CD4-positive, alpha-beta T cell treated with Interleukin-15 for 1 hour (primary cell): ENCODE data around the gene MAD1L1.
A peak's percentile ranks its signal among the peaks of the same experiment; 100 is the strongest.

Source experiments
- DNase-seq: peaks from one replicate; pipeline ENCODE4 v3.0.0-alpha.2; 2020

MAD1L1 gene

DNA sequence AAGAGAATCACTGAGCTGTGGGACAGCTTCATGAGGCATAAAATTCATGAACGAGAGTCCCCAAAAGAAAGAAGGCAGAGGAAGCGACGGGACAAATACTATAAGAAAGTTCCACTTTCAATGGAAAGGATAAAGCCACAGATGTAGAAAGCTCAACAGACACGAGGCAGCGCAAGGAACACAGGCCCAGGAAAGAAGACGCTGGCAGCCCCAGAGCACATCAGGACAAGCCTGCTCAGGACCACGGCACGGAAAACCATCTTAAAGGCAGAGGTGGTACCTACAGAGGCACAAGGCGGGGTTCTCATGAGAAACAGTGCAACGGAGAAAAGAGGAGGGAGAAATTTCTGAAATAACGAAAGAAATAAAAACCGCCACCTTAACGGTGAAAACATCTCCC lies 273.4 kb downstream of the MAD1L1 start:
- no peak for DNase-seq

DNA sequence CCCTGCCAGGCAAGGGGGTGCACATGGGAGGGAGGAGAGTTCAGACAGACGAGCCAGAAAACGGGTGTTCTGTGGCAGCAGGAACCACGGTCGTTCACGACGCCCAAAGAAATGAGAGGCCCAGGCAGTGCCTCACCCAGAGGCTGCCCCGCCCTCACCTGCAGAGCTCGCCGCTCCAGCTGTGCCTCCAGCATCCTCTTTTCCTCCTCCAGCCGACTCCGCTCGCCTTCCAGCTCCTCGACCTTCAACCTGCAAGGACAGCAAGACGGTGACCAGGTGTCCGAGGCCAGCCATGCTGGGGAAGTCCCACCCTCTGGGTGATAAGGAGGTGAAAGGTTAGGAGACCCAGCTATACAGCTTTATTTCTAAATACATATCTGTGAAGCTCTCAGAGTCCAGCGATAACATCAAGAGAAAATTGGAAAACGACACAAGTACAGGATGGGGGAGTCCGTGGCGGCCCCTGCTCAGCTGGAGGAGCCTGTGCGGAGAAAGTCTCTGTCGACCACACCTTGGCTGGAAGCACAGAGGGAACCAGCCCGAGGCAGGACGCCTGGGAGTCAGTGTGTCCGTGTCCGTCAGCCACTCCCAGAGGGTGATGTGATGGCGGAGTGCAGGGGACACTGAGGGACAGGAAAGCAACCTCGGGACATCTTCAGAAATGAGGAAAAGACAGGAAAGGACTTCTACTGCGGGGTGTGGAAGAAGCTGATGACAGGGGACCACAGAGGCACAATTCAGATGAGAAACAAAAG lies 275.1 kb downstream of the MAD1L1 start:
- no peak for DNase-seq

- no peak for DNase-seq
These were observed 275.9 kb downstream of the MAD1L1 start for GRCh38 chr7:1956611-1957470.

DNA sequence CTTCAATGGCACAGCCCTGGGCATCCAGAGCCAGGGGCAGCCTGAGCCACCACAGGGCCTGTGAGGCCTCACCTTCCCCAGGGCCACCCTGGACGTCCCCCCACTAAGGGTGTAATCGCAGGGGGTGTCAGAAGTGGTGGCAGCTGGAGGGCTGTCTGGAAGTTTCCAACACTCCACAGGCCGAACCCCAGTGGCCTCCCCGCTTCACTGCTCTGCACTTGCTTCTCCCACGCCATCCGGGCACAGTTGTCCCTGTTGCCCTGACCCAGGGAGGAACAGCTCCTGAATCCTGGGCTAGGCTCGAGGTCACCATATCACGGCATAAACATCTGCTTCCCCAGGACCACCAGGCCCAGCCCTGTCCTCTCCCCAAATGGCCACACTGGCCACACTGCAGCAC lies 276.6 kb downstream of the MAD1L1 start:
- DNase-seq, result no peak

GRCh38 chr7:1954366-1955004 lies 278.3 kb downstream of the MAD1L1 start:
- no peak for DNase-seq

DNA sequence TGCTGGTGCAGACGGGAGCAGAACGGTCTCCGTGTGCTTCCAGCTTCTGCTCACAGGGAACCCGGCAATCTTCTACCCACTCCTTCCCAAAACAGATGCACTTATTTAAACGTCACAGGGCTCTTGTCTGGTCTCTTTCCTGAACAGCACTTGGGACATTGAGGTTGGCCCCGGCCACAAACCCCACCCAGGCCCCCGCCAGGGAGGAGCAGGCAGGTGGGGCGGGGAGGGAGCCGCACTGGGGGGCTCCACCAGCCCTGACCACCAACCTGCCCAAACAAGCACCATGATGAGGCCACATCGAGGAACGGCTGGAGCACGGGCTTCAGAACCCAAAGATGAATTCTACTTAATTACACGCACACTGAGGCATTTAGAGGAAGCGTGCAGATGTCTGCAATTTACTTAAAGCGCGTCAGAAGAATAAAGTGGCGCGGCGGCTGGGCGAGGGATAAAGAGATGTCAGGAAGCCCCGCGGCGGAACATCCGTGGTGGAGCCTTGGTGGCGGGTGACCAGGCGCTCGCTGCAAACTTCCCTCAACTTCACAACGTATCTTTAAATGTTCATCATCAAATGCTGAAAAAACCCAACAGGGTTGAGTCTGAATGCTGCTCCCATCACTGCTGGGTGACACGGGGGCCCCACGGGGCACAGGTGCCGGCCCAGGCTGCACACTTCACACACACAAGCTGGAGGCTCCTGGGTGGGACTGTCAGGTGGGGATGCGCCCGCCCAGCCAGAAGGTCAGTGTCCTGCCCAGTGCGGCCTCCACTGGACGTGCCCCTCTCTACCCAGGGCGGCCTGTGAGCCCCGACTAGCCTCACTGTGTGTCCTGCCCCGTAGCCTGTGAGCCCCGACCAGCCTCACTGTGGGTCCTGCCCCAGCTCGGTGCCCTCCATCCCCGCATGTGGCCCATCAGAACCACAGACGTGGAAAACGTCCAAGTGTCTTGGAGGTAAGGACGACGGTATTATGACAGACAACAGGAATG lies 279.2 kb downstream of the MAD1L1 start:
- DNase-seq, result no peak

DNA sequence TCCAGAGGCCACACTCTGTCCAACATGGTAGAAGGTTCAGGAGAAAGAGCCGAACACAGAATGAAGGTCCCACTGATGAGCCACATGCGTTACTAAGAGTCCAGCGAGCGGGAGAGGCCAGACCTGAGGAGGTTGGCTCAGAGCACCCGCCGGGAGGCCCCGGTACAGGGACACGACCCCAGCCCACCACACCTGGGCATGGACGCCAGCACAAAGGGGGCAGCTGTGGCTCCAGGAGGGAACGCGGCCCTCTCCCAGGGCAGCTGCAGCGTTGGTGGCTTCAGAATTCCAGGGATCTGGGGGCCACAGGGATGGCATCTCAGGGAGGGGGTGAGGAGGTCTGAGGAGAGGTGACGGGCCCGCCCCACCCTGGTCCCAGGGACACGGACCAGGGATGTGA lies 280.0 kb downstream of the MAD1L1 start:
- no peak for DNase-seq

DNA sequence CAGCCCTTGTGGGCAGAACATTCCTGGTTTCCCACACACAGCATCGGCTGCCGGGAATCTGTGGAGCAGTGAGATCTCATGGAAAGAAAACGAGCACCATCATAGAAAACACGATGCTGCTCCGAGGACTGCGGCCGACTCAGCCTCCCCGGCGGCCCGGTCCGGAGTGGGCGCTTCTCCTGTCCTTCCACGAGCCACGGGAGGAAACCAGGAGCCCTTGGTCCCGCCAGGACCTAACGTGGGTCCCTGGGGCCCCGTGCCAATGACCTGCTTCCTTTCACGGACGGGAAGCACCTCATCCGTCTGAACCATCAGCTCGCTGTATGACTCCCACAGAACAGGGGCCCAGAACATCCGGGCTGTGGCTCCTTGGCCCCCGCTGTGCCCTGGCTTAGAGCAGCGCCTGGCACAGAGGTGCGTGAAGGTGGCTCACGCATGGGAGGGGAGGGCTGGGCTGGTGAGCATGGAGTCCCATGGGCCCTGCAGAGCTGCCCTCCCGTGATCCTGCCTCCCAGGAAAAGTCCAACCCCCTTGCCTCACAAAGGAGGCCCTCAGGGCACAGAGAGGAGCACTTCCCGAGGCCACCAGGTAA lies 280.5 kb downstream of the MAD1L1 start:
- no peak for DNase-seq

GRCh38 chr7:1951600-1951999 lies 281.1 kb downstream of the MAD1L1 start:
- no peak for DNase-seq

GRCh38 chr7:1951159-1951536 lies 281.6 kb downstream of the MAD1L1 start:
- peak; percentile 60 for DNase-seq

GRCh38 chr7:1950452-1951158 lies 282.1 kb downstream of the MAD1L1 start:
- DNase-seq, result no peak

DNA sequence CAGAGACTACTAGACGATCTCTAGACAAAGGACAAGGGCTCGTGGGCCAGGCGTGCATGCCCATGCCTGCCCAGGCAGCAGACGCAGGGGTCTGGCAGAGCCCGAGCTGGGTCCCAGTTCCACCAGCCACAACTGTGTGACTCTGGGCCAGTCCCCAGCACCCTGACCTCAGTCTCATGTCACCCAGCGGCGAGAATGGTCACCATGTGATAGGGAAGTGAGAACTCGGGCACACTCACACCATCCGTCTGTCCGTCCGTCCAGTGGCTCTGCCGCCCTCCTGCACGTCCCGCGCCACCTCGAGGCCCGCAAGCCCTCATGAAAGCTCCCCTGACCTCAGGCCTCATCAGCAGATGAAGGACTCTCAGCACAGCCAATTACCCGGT lies 282.7 kb downstream of the MAD1L1 start:
- no peak for DNase-seq

GRCh38 chr7:1949681-1950055 lies 283.1 kb downstream of the MAD1L1 start:
- no peak for DNase-seq

GRCh38 chr7:1948887-1949680 lies 283.7 kb downstream of the MAD1L1 start:
- no peak for DNase-seq

GRCh38 chr7:1948301-1948796 lies 284.4 kb downstream of the MAD1L1 start:
- DNase-seq, result no peak

- peak; percentile 10 for DNase-seq
These were observed 285.0 kb downstream of the MAD1L1 start for GRCh38 chr7:1947586-1948217.

- peak; percentile 16 for DNase-seq
These were observed 285.8 kb downstream of the MAD1L1 start for GRCh38 chr7:1946773-1947450.

GRCh38 chr7:1946025-1946772 lies 286.5 kb downstream of the MAD1L1 start:
- DNase-seq, result no peak

DNA sequence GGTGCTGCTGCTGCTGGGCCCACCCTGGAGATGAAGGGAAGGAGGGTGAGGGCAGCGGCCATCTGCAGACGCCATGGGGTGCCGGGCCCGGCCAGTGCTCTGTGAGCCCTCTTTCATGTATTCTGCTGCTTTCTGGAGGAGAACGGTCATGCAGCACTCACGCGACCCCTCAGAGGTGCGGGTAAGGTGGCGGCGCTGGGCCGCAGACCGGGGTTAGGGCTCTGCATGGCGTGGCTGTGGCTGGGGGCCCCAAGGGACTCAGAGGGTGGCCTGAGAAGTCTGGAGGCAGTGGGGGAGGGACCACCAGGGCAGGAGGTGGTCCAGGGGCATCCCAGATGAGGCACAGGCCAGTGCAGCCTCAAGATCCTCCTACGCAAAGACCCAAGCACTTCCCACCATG lies 287.2 kb downstream of the MAD1L1 start:
- no peak for DNase-seq
